GM18873 (cell line): ENCODE results near the gene SEPTIN5.

ENCODE experiments used
- ATAC-seq: cut with Tn5 transposase; IDR thresholded peaks from one replicate; pipeline ENCODE4 v1.9.1; 2021; ENCODE audit warnings: mild to moderate bottlenecking, moderate library complexity, moderate number of reproducible peaks; ENCODE audit not compliant: unreplicated experiment, low FRiP score

The SEPTIN5 gene

GRCh38 chr22:19769393-19769715 is 55.1 kb downstream of the SEPTIN5 start:
- no peak for ATAC-seq

- ATAC-seq: no peak
These were observed 56.3 kb downstream of the SEPTIN5 start for GRCh38 chr22:19770349-19771220.

- ATAC-seq: no peak
These were observed 58.0 kb downstream of the SEPTIN5 start for GRCh38 chr22:19772422-19772672.
